Activated CD8-positive, alpha-beta memory T cell treated with anti-CD3 and anti-CD28 coated beads, Interleukin-2, amount 50 U/mL, for 24 hours (primary cell): Measurements from ENCODE around the gene RNF212.
"Not testable (repeated sequence)": the region's sequence is repeated elsewhere in the genome, so short reads cannot be mapped to it uniquely, and the experiment has no call there.

ENCODE experiments used
- DNase-seq: peaks from one replicate; pipeline ENCODE4 v3.0.0-alpha.2; 2020; ENCODE audit errors: extremely low read depth

Gene RNF212

DNA sequence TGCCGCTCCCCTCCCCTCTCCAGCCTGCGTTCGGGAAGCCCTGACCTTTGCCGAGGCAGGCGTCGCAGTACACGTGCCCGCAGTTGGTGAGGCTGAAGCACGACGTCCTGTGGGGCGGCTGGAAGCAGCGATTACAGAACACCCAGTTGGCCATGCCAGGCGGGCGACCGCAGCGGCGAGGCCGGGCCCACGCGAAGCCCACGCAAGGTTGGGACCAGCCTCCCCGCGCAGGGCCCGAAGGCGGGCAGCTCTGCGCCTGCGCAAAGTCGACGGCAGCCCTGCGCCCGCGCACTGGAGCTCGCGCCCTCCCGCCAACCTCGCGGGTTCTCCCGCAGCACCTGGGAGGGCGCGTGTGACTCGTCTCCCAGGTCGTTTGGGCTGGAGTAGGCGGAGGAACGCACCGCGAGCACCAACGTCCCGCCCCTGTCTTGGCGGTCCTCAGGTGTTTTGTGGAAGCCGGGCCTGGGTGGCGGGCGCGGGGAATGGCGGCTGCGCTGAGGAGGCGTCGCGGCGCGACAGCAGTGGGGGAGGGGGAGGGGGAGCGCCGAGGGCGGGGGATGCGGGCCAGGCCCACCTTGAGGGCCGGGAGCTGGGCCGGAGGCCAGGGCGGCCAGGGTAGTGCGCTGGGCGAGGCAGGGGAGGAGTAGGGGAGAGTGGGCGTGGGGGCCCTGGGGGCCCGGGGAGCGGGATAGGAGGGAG lies at the start of gene RNF212:
Gene RNF212, minus strand, starts transcription at position 254 of the 699 bp plus-strand sequence. Its CDS starts 100 bp downstream, at position 154.
- no peak for DNase-seq

GRCh38 chr4:1160351-1160750 lies 47.0 kb upstream of the RNF212 start:
- no peak for DNase-seq

GRCh38 chr4:1156069-1156468 lies 42.7 kb upstream of the RNF212 start:
- DNase-seq = no peak

DNA sequence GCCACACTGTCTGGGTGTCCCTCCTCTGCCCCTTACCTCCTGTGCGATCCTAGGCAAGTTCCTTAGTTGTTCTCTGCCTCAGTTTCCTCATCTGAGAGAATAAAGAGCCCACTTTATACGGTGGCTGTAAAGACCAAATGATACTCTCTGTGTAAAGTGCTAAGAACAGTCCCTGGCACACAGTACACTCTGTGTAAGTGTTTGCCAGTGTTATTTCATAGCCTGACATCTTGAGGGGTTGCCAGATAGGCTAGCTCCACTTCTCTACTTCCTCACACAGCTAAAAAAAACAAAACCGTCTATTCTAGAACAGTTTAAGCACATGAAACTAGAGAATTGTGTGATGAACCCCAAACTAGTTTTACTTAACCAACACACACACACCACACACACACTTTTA lies 42.0 kb upstream of the RNF212 start:
- DNase-seq = no peak

GRCh38 chr4:1154523-1155182 lies 41.3 kb upstream of the RNF212 start:
- no peak for DNase-seq

DNA sequence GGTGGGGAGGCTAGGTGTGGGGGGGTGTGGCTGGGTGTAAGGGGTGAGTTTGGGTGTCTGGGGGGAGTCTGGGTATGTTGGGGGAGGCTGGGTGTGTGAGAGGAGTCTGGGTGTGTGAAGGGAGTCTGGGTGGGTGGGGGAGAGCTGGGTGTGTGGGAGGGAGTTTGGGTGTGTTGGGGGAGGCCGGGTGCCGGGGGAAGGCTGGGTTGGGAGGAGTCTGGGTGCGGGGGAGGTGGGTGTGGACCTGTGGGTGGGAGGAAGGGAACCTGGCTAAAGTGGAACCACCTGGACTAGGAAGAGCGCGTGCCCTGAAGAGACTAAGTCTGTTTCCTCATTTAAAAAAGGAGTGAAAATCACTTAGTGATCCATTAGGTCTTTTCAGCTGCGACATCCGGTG lies 40.8 kb upstream of the RNF212 start:
- no peak for DNase-seq

- no peak for DNase-seq
These were observed 40.3 kb upstream of the RNF212 start for GRCh38 chr4:1153567-1154090.

GRCh38 chr4:1152290-1152689 lies 38.9 kb upstream of the RNF212 start:
- no peak for DNase-seq

DNA sequence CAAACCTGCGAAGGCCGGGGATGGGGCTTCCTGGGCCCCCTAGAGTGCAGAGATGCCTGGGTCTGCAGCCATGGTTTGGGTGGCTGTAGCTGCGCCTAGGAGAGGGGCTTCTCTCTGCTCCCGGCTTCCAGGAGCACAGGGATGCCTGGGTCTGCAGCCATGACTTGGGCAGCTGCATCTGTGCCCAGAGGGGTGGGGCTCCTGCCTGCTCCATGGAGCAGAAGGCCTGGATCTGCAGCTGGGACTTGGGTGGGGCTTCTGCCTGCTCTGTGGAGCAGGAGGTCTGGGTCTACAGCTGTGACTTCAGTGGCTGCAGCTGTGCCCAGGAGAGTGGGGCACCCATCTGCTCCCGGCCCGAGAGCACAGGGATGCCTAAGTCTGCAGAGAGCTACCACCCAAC lies 38.2 kb upstream of the RNF212 start:
- no peak for DNase-seq

DNA sequence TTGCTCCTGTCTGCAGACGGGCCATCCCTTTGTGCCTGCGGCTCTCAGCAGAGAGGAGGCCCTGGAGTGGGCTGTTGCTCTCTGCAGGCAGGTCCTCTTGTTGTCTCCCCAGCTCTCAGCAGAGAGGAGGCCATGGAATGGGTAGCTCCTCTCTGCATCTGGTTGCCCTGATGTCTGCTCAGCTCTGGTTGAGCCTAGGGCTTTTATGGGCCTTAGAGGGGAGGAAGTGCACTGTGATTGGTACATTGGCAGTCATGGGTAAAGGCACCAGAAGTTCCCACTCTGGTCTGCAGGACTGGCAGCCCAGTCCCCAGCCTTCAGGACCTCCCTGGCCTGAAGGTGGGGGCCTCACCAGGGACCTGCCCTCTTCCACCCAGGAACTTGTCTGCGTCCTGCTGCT lies 37.5 kb upstream of the RNF212 start:
- no peak for DNase-seq

DNA sequence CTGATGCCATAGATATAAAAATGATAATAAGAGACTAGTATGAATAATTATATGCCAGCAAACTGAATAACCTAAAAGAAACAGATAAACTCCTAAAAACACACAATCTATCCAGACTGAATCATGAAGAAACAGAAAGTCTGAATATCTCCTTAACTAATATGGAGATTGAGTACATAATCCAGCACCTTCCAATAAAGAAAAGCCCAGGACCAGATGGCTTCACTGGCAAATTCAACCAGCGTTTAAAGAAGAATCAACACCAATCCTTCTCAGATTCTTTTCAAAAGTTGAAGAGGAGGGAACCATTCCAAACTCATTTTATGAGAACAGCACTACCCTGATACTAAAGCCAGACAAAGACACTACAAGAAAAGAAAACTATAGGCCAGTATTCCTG lies 26.5 kb upstream of the RNF212 start:
- no peak for DNase-seq

- no peak for DNase-seq
These were observed 24.5 kb upstream of the RNF212 start for GRCh38 chr4:1137850-1138249.

GRCh38 chr4:1137063-1137776 lies 23.9 kb upstream of the RNF212 start:
- DNase-seq = no peak

- DNase-seq = no peak
These were observed 22.7 kb upstream of the RNF212 start for GRCh38 chr4:1136048-1136447.

GRCh38 chr4:1133033-1133432 lies 19.7 kb upstream of the RNF212 start:
- DNase-seq = no peak

DNA sequence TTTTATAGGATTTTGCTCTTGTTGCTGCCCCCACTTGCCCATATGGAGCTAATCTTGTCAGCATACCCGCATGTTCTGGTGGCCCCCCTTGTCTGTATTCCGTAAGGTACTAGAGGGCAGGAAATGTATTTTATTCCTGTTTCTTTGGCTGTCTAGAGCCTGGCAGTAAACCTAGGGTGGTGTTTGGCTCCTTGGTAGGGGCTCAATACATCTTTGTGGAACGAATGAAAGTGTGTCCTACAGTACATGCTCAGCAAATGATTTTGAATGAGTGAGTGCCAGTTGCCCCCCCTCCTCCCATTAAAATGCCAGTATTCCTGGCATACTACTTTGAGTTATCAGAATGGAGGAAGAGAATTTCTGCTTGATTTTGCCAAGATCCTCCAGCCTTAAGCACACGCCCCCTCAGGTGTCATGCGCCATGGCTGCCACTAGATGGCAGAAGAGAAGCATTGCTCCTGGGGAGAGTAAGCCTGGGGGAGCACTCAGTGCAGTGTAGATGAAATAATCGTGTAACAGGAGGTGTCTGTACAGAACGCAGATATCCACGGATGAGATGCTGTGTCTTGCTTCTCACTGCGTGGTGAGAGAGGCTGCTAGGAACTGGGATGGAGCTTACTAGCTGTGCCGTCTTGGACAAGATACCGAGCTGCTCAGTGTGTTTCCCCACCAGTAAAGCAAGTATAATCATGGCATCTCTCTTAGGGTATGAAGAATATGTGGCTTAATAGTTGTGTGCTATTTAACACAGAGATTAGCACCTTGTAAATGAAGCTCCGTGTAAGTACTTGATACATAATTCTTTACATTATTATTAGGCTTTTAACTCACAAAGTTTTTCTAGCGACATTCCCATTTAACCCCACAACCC lies 17.2 kb upstream of the RNF212 start:
- peak; percentile 32 for DNase-seq

DNA sequence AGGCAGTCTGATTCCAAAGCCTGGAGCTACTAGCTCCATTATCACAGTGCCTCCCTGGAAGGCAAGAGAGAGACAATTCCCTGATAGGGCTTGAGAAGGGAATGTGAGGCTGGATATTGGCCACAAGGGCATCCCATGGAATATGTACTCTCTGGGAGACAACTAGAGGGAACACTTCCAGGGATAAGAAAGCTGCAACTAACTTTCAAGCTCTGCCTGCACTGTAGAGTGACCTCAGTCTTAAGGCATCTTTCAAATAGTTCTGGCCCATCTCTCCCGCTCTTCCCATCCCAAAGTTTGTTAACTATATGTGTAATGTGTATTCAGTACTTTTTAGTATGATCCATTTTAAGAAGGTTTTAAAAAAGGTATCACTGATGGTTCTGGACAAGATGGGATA lies 13.1 kb upstream of the RNF212 start:
- DNase-seq = no peak

DNA sequence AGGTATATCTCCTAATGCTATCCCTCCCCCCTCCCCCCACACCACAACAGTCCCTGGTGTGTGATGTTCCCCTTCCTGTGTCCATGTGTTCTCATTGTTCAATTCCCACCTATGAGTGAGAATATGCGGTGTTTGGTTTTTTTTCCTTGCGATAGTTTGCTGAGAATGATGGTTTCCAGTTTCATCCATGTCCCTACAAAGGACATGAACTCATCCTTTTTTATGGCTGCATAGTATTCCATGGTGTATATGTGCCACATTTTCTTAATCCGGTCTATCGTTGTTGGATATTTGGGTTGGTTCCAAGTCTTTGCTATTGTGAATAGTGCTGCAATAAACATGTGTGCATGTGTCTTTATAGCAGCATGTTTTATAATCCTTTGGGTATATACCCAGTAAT lies 12.1 kb upstream of the RNF212 start:
- not testable (repeated sequence) for DNase-seq

- no peak for DNase-seq
These were observed 11.5 kb upstream of the RNF212 start for GRCh38 chr4:1124818-1125217.

GRCh38 chr4:1122505-1122904 lies 9.1 kb upstream of the RNF212 start:
- DNase-seq = no peak

DNA sequence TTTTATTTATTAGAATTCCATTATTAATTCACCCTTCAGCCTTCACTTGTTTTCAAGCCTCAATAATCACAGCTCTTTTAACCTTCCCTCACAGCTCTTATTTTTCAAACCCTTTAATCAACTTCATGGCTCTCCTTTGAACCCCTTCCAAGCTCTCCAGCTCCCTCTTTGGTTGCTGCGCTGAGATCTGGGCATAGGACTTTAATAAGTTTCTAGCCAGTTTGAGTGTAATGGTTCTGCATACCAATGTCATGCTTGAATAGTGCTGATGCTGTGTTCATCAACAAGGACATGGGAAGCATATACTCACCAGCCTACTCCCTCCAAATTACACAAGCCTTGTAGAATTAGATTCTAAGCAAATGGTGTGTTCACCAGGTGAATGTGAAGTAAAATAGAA lies 3.5 kb upstream of the RNF212 start:
- DNase-seq = no peak
